DMS53 treated with DMSO at 0.1 percent for 48 hours (cell line): ENCODE measurements around the gene CCM2.
"Not testable (repeated sequence)": the region's sequence is repeated elsewhere in the genome, so short reads cannot be mapped to it uniquely, and the experiment has no call there.

Source experiments
- DNase-seq: peaks from one replicate; lab custom pipeline; 2025; ENCODE audit not compliant: unreplicated experiment; lab: John Stamatoyannopoulos, UW

Gene CCM2

GRCh38 chr7:45032421-45032820 is 32.4 kb downstream of the CCM2 start:
- DNase-seq, result no peak

- DNase-seq, result no peak
Observed at GRCh38 chr7:45033261-45033930, 33.4 kb downstream of the CCM2 start.

- DNase-seq, result no peak
Observed at GRCh38 chr7:45033931-45034290, 33.9 kb downstream of the CCM2 start.

GRCh38 chr7:45034710-45035109 is 34.7 kb downstream of the CCM2 start:
- DNase-seq, result not testable (repeated sequence)

- no peak for DNase-seq
Observed at GRCh38 chr7:45035371-45035770, 35.4 kb downstream of the CCM2 start.

GRCh38 chr7:45035893-45036292 is 35.9 kb downstream of the CCM2 start:
- DNase-seq, result no peak

- no peak for DNase-seq
Observed at GRCh38 chr7:45036317-45036716, 36.3 kb downstream of the CCM2 start.

GRCh38 chr7:45036796-45037195 is 36.8 kb downstream of the CCM2 start:
- DNase-seq, result no peak

- DNase-seq, result no peak
Observed at GRCh38 chr7:45037876-45038275, 37.9 kb downstream of the CCM2 start.

GRCh38 chr7:45039106-45039505 is 39.1 kb downstream of the CCM2 start:
- DNase-seq, result no peak

GRCh38 chr7:45044338-45044737 is 44.3 kb downstream of the CCM2 start:
- DNase-seq, result no peak

- no peak for DNase-seq
Observed at GRCh38 chr7:45048748-45049147, 48.7 kb downstream of the CCM2 start.

- DNase-seq, result no peak
Observed at GRCh38 chr7:45050198-45050597, 50.2 kb downstream of the CCM2 start.

- peak; percentile 19 for DNase-seq
Observed at GRCh38 chr7:45052011-45052410, 52.0 kb downstream of the CCM2 start.

GRCh38 chr7:45053401-45053800 is 53.4 kb downstream of the CCM2 start:
- no peak for DNase-seq

GRCh38 chr7:45053941-45054340 is 53.9 kb downstream of the CCM2 start:
- DNase-seq, result no peak

- no peak for DNase-seq
Observed at GRCh38 chr7:45054442-45054841, 54.4 kb downstream of the CCM2 start.

- DNase-seq, result no peak
Observed at GRCh38 chr7:45055016-45055415, 55.0 kb downstream of the CCM2 start.

- no peak for DNase-seq
Observed at GRCh38 chr7:45055594-45056219, 55.7 kb downstream of the CCM2 start.

GRCh38 chr7:45057878-45058277 is 57.9 kb downstream of the CCM2 start:
- no peak for DNase-seq

GRCh38 chr7:45060295-45060694 is 60.3 kb downstream of the CCM2 start:
- DNase-seq, result no peak

- no peak for DNase-seq
Observed at GRCh38 chr7:45061352-45061751, 61.4 kb downstream of the CCM2 start.

- no peak for DNase-seq
Observed at GRCh38 chr7:45061806-45062425, 61.9 kb downstream of the CCM2 start.
